ENCODE measurements around the gene EBF3. TPM values are rescaled to one million over a fixed set of nuclear protein-coding genes. Genes with fewer than 3 reads are reported as not detected.

EBF3 gene
- total RNA-seq, 1 experiment from 2014 or later = 0.12 TPM

- DNase-seq (ENCODE audit: low read depth, low spot score) = no peak
- no TSS peak for BruUV-seq (replicated peaks)
Measured at GRCh38 chr10:129786216-129786615, 177.9 kb downstream of the EBF3 start.

GRCh38 chr10:129785536-129785981, 178.5 kb downstream of the EBF3 start:
- no peak for DNase-seq (ENCODE audit: low read depth, low spot score)
- ATAC-seq = no peak
- no peaks in the 10 kb centered on the region for H3K36me3 ChIP-seq (ENCODE audit: control insufficient read depth in 1 of 2, insufficient read depth in 2 of 2, low read length in 2 of 2)
- H3K4me3 ChIP-seq (replicated peaks in 1 of 2; ENCODE audit: low read depth in 1 of 2, low read length in 2 of 2) = no peak overlapping the region
- ChIA-PET RAD21 (ENCODE audit: low non-redundant PET in 1 of 2, low total read pairs in 2 of 2, uncharacterized antibody in 2 of 2, unreplicated experiment in 2 of 2) (no interaction called here), CTCF (no interaction called here), POLR2A (no interaction called here)
- no peak overlapping the region for H3K4me2 ChIP-seq (ENCODE audit: low read length)
- H3K27ac ChIP-seq (ENCODE audit: low read depth, low read length) = no peak overlapping the region
- no peak overlapping the region for H3K9ac ChIP-seq (ENCODE audit: low read length)
- H3K4me1 ChIP-seq (ENCODE audit: control insufficient read depth in 1 of 2, insufficient read depth in 2 of 2, low read length in 2 of 2) = no peaks in the 10 kb centered on the region
- H2AFZ ChIP-seq (ENCODE audit: low read depth, low read length, poor library complexity, severe bottlenecking) = no peak overlapping the region
- no peaks in the 10 kb centered on the region for H4K20me1 ChIP-seq (ENCODE audit: insufficient read depth)
- intact Hi-C loops (cut with micrococcal nuclease) = no loop called here
- no TSS peak for BruUV-seq (replicated peaks)
- no peaks in the 10 kb centered on the region for H3K79me2 ChIP-seq (ENCODE audit: insufficient read depth, low read length)
- H3K27me3 ChIP-seq (ENCODE audit: insufficient read depth, low read length) = no peaks in the 10 kb centered on the region
- H3K9me3 ChIP-seq (ENCODE audit: control insufficient read depth in 1 of 2, insufficient read depth in 1 of 2, low read depth in 1 of 2, low read length in 2 of 2) = no peaks in the 10 kb centered on the region
- H3K9me2 ChIP-seq (ENCODE audit: insufficient read depth) = no peaks in the 10 kb centered on the region
- TF ChIP-seq EGR1 (IDR thresholded peaks at IDR 0.05; ENCODE audit: low read depth) = no peak
- no peak for TF ChIP-seq ZBTB33 (IDR thresholded peaks at IDR 0.05; ENCODE audit: extremely low read depth, insufficient replicate concordance, low read length)
- TF ChIP-seq ELF1 (IDR thresholded peaks at IDR 0.05; ENCODE audit: borderline replicate concordance, low read depth) = no peak
- TF ChIP-seq RAD21 (IDR thresholded peaks at IDR 0.05; ENCODE audit: low read depth) = no peak
- no peak for TF ChIP-seq MAX (IDR thresholded peaks at IDR 0.05)
- no peak for TF ChIP-seq TCF7L2 (IDR thresholded peaks at IDR 0.05; ENCODE audit: borderline replicate concordance, extremely low read depth, insufficient read depth, insufficient read length)
- no peak for TF ChIP-seq SRF (IDR thresholded peaks at IDR 0.05; ENCODE audit: low read depth)
- no peak for TF ChIP-seq EZH2phosphoT487 (IDR thresholded peaks at IDR 0.05; ENCODE audit: borderline replicate concordance)
- no peak for TF ChIP-seq ATF3 (IDR thresholded peaks at IDR 0.05)
- TF ChIP-seq JUND (IDR thresholded peaks at IDR 0.05) = no peak

More at GRCh38 chr10:129786216-129786615, 177.9 kb downstream of the EBF3 start:
- H3K4me1 ChIP-seq (ENCODE audit: control insufficient read depth in 1 of 2, insufficient read depth in 2 of 2, low read length in 2 of 2) = no peaks in the 10 kb centered on the region
- no peak overlapping the region for H2AFZ ChIP-seq (ENCODE audit: low read depth, low read length, poor library complexity, severe bottlenecking)
- no peaks in the 10 kb centered on the region for H4K20me1 ChIP-seq (ENCODE audit: insufficient read depth)
- H3K79me2 ChIP-seq (ENCODE audit: insufficient read depth, low read length) = no peaks in the 10 kb centered on the region
- no peaks in the 10 kb centered on the region for H3K27me3 ChIP-seq (ENCODE audit: insufficient read depth, low read length)
- TF ChIP-seq FOSL1 (IDR thresholded peaks at IDR 0.05; ENCODE audit: low read depth) = no peak
- TF ChIP-seq EZH2phosphoT487 (IDR thresholded peaks at IDR 0.05; ENCODE audit: borderline replicate concordance) = no peak
- TF ChIP-seq CTCF (IDR thresholded peaks at IDR 0.05 in 2 of 3, conservative IDR thresholded peaks at IDR 0.05 in 1 of 3; ENCODE audit: borderline replicate concordance in 1 of 3, insufficient read depth in 1 of 3, low read depth in 2 of 3, low read length in 2 of 3) = no peak
- TF ChIP-seq JUND (IDR thresholded peaks at IDR 0.05) = no peak
- no peak for TF ChIP-seq SIN3A (IDR thresholded peaks at IDR 0.05; ENCODE audit: low read depth)
- ChIA-PET CTCF (no interaction called here), POLR2A (no interaction called here), RAD21 (ENCODE audit: low non-redundant PET in 1 of 2, low total read pairs in 2 of 2, uncharacterized antibody in 2 of 2, unreplicated experiment in 2 of 2) (no interaction called here)
- H3K9ac ChIP-seq (ENCODE audit: low read length) = no peak overlapping the region
- no peak overlapping the region for H3K4me2 ChIP-seq (ENCODE audit: low read length)
- no peak for ATAC-seq
- no peaks in the 10 kb centered on the region for H3K9me2 ChIP-seq (ENCODE audit: insufficient read depth)
- H3K36me3 ChIP-seq (ENCODE audit: control insufficient read depth in 1 of 2, insufficient read depth in 2 of 2, low read length in 2 of 2) = no peaks in the 10 kb centered on the region
- no peak overlapping the region for H3K4me3 ChIP-seq (replicated peaks in 1 of 2; ENCODE audit: low read depth in 1 of 2, low read length in 2 of 2)
- H3K27ac ChIP-seq (ENCODE audit: low read depth, low read length) = no peak overlapping the region
- H3K9me3 ChIP-seq (ENCODE audit: control insufficient read depth in 1 of 2, insufficient read depth in 1 of 2, low read depth in 1 of 2, low read length in 2 of 2) = no peaks in the 10 kb centered on the region
- intact Hi-C loops (cut with micrococcal nuclease) = no loop called here

All from HCT116 (cell line).